ENCODE results near the gene OTUD3. TPM values are rescaled to one million over a fixed set of nuclear protein-coding genes. Genes with fewer than 3 reads are reported as not detected.
A peak's percentile ranks its signal among the peaks of the same experiment; 100 is the strongest.

OTUD3 gene, protein sequence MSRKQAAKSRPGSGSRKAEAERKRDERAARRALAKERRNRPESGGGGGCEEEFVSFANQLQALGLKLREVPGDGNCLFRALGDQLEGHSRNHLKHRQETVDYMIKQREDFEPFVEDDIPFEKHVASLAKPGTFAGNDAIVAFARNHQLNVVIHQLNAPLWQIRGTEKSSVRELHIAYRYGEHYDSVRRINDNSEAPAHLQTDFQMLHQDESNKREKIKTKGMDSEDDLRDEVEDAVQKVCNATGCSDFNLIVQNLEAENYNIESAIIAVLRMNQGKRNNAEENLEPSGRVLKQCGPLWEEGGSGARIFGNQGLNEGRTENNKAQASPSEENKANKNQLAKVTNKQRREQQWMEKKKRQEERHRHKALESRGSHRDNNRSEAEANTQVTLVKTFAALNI
- 10 to 100 TPM in 2 of 4 donors, 1 to 10 TPM in 2; 5.1 to 11.8 (median 8.8) TPM for total RNA-seq

DNA sequence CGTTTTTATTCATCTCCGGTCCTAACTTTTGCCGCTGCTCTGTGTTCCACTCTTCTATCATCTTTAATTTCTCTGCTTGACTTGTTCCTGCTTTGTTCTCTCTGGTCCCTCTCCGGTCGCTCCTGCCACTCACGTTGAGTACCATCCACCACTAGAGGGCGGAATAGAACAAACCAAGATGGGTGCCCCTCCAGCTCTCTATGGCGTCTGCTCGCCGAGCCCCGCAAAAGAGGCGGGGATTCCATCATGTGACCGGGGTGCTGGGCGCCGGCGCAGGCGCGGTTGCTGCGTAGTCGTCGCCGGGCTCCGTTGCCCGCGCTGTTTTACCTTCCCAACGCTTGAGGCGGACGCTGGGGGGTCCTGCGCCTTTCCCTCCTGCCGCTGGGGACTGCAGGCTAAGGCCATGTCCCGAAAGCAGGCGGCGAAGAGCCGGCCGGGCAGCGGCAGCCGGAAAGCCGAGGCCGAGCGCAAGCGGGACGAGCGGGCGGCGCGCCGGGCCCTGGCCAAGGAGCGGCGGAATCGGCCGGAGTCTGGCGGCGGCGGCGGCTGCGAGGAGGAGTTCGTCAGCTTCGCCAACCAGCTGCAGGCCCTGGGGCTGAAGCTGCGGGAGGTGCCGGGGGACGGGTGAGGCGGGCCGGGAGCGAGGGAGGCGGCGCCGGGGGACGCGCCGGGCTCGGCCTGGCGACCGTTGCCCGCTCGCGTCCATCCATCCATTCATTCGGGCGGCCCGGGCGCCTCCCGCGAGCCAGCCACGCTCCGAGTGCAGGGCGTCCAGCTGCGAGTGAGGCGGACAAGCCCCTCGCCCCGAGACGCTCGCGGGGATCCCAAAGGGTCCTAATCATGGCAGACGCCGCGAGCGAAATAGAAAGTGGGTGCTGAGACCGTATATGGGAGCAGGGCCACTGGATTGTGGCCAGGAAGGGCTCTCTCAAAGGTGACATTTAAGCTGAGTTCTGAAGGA lies at the start of gene OTUD3:
OTUD3 (plus strand) TSS at position 285 of the 961 bp plus-strand sequence; CDS start at position 404, 119 bp downstream.
- Histone ChIP-seq H3K4me1 (peaks cover 25% of the 10 kb centered on the region), H3K27me3 (peaks cover 3% of the 10 kb centered on the region), H3K4me3 (peak within 1 kb of the TSS; percentile 95), H3K9me3 (no peaks in the 10 kb centered on the region), H3K36me3 (no peaks in the 10 kb centered on the region), H3K27ac (peak within 1 kb of the TSS; percentile 93)
- peak; percentile 96 to 97 for DNase-seq (ENCODE audit: low spot score in 2 of 2)
- peak in 2 of 3 donors; percentile 54 to 62 for TF ChIP-seq POLR2AphosphoS5 (IDR thresholded peaks at IDR 0.05)
- TF ChIP-seq EP300 (IDR thresholded peaks at IDR 0.05), result no peak
- peak in 1 of 2 donors; percentile 70 for TF ChIP-seq POLR2A (IDR thresholded peaks at IDR 0.05)
- TF ChIP-seq, protein P1, sequence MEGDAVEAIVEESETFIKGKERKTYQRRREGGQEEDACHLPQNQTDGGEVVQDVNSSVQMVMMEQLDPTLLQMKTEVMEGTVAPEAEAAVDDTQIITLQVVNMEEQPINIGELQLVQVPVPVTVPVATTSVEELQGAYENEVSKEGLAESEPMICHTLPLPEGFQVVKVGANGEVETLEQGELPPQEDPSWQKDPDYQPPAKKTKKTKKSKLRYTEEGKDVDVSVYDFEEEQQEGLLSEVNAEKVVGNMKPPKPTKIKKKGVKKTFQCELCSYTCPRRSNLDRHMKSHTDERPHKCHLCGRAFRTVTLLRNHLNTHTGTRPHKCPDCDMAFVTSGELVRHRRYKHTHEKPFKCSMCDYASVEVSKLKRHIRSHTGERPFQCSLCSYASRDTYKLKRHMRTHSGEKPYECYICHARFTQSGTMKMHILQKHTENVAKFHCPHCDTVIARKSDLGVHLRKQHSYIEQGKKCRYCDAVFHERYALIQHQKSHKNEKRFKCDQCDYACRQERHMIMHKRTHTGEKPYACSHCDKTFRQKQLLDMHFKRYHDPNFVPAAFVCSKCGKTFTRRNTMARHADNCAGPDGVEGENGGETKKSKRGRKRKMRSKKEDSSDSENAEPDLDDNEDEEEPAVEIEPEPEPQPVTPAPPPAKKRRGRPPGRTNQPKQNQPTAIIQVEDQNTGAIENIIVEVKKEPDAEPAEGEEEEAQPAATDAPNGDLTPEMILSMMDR (IDR thresholded peaks at IDR 0.05), result peak; percentile 86
- under 1% methylated on average over 60 of the region's 97 CpGs for WGBS

DNA sequence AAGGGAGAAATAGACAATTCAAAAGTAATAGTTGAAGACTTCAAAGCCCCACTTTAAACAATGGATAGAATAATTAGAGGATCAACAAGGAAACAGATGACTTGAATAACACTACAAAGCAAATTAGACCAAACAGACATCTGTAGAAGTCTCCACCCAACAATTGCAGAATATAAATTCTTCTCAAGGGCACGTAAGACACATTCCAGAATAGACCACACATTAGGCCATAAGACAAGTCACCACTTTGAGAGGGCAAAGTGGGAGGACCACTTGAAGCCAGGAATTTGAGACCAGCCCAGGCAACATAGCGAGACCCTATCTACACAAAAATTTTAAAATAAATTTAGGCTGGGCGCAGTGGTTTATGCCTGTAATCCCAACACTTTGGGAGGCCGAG lies 46.6 kb upstream of the OTUD3 start:
- DNase-seq (ENCODE audit: low spot score in 2 of 2), result no peak
- no peaks in the 10 kb centered on the region for H3K4me1 ChIP-seq
- no peaks in the 10 kb centered on the region for H3K36me3 ChIP-seq
- 76% methylated on average over 4 of the region's 4 CpGs for WGBS
- H3K27me3 ChIP-seq, result peaks cover 12% of the 10 kb centered on the region
- H3K9me3 ChIP-seq, result no peaks in the 10 kb centered on the region
- no peak overlapping the region for H3K4me3 ChIP-seq
- TF ChIP-seq POLR2AphosphoS5 (IDR thresholded peaks at IDR 0.05) (no peak), EP300 (IDR thresholded peaks at IDR 0.05) (no peak), POLR2A (IDR thresholded peaks at IDR 0.05) (no peak)
- TF ChIP-seq, protein P1 (IDR thresholded peaks at IDR 0.05), result no peak
- no peak overlapping the region for H3K27ac ChIP-seq

DNA sequence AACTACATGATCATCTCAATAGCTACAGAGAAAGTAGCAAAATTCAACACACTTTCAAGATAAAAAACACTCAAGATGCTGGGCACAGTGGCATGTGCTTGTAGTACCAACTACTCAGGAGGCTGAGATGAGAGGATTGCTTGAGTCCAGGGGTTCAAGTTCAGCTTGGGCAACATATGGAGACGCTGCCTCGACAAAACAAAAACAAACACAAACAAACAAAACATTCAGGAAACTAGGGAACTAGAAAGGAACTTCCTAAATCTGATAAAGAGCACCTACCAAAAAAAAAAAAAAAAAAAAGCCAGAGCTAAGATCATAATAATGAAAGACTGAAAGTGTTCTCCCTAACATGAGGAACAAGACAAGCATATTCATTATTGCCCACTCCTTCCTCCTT lies 44.3 kb upstream of the OTUD3 start:
- H3K27me3 ChIP-seq, result no peaks in the 10 kb centered on the region
- H3K9me3 ChIP-seq, result no peaks in the 10 kb centered on the region
- H3K27ac ChIP-seq, result no peak overlapping the region
- 75% methylated on average over 2 of the region's 2 CpGs for WGBS
- TF ChIP-seq, protein P1 (IDR thresholded peaks at IDR 0.05), result no peak
- TF ChIP-seq EP300 (IDR thresholded peaks at IDR 0.05) (no peak), POLR2A (IDR thresholded peaks at IDR 0.05) (no peak), POLR2AphosphoS5 (IDR thresholded peaks at IDR 0.05) (no peak)
- H3K4me1 ChIP-seq, result no peaks in the 10 kb centered on the region
- no peaks in the 10 kb centered on the region for H3K36me3 ChIP-seq
- no peak for DNase-seq (ENCODE audit: low spot score in 2 of 2)
- no peak overlapping the region for H3K4me3 ChIP-seq

DNA sequence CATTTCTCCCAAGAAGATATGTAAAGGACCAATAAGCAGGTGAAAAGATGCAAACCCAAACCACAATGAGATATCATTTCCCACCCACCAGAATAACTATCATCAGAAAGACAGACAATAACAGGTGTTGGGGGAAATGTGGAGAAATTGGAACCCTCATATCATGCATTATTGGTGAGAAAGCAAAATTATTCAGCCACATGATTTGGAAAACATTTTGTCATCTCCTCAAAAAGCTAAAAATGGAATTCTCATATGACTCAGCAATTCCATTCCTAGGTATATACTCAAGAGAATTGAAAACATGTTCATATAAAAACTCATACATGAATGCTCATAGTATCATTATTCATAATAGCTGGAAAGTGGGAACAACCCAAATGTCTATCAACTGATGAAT lies 42.0 kb upstream of the OTUD3 start:
- H3K27me3 ChIP-seq, result no peaks in the 10 kb centered on the region
- H3K4me3 ChIP-seq, result no peak overlapping the region
- DNase-seq (ENCODE audit: low spot score in 2 of 2), result no peak
- TF ChIP-seq EP300 (IDR thresholded peaks at IDR 0.05) (no peak), POLR2AphosphoS5 (IDR thresholded peaks at IDR 0.05) (no peak), POLR2A (IDR thresholded peaks at IDR 0.05) (no peak)
- TF ChIP-seq, protein P1 (IDR thresholded peaks at IDR 0.05), result no peak
- H3K27ac ChIP-seq, result no peak overlapping the region
- H3K9me3 ChIP-seq, result no peaks in the 10 kb centered on the region
- H3K36me3 ChIP-seq, result no peaks in the 10 kb centered on the region
- no peaks in the 10 kb centered on the region for H3K4me1 ChIP-seq

Data from suprapubic skin (tissue), 4 donors.